Islet of Langerhans (tissue), 1 donor: ENCODE data around the gene ARF1.

Experiments
- FAIRE-seq: peaks from one replicate; lab custom pipeline; 2011; peaks lifted over from hg19 to GRCh38; lab: Jason Lieb, UNC

Gene ARF1

DNA sequence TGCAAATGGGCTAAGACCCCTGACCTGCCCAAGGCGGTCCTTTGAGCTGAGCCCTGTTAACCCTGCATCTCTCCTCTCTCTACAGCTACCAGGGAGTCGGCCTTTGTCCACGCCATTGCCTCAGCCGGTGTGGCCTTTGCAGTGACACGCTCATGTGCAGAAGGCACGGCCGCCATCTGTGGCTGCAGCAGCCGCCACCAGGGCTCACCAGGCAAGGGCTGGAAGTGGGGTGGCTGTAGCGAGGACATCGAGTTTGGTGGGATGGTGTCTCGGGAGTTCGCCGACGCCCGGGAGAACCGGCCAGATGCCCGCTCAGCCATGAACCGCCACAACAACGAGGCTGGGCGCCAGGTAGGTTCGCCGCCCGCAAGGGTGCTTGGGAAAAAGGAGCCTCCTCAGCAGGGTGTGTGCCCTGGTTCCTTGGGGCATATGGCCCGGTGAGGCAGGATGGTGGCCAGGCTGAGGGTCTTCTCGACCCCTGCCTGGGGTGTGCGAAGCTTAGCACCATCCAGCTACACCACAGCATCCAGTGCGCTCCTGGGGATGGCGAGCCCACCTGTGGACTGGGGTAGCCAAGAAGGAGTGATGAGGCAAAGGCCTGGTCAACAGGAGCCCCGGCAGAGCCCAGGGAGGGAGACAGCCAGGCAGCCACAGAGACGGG lies 31.8 kb upstream of the ARF1 start:
- FAIRE-seq = no peak

DNA sequence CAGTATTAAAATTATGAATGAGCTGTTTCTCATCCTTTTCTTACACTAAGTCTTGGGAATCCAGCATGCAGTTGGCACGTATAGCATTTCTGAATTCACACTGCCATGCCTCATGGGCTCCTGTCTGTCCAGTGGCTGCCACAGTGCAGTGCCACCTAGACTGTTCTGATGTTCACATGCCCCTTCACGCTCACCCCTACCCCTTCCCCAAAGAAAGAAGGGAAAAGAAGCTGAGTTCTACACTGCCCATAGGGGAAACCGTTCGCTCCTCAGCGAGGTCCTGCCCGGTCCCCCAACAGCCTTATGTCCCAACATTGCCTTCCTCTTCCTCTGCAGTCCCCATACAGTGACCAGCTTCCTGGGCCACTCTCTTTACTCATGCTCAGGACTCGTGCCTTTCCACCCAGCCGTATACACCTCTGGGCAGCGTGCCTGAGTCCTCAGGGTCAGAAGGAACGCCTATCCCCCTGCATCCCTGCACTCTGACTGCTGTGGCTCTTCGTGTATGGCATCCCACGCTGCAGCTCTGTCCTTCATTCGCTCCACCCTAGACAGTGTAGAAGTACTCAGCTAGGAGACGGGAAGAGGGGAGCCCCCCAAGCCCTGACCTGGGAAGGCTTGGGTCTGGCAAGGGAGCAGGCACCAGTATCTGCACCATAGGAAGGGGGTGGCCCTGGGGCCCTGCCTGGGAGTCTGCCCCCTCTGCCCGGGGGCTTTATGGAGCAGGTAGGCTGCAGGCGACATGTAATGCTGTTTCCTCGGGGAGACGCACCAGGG lies 24.1 kb upstream of the ARF1 start:
- FAIRE-seq = no peak

DNA sequence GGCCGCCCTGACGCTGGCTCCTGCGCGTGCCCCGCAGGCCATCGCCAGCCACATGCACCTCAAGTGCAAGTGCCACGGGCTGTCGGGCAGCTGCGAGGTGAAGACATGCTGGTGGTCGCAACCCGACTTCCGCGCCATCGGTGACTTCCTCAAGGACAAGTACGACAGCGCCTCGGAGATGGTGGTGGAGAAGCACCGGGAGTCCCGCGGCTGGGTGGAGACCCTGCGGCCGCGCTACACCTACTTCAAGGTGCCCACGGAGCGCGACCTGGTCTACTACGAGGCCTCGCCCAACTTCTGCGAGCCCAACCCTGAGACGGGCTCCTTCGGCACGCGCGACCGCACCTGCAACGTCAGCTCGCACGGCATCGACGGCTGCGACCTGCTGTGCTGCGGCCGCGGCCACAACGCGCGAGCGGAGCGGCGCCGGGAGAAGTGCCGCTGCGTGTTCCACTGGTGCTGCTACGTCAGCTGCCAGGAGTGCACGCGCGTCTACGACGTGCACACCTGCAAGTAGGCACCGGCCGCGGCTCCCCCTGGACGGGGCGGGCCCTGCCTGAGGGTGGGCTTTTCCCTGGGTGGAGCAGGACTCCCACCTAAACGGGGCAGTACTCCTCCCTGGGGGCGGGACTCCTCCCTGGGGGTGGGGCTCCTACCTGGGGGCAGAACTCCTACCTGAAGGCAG lies 23.4 kb upstream of the ARF1 start:
- no peak for FAIRE-seq

DNA sequence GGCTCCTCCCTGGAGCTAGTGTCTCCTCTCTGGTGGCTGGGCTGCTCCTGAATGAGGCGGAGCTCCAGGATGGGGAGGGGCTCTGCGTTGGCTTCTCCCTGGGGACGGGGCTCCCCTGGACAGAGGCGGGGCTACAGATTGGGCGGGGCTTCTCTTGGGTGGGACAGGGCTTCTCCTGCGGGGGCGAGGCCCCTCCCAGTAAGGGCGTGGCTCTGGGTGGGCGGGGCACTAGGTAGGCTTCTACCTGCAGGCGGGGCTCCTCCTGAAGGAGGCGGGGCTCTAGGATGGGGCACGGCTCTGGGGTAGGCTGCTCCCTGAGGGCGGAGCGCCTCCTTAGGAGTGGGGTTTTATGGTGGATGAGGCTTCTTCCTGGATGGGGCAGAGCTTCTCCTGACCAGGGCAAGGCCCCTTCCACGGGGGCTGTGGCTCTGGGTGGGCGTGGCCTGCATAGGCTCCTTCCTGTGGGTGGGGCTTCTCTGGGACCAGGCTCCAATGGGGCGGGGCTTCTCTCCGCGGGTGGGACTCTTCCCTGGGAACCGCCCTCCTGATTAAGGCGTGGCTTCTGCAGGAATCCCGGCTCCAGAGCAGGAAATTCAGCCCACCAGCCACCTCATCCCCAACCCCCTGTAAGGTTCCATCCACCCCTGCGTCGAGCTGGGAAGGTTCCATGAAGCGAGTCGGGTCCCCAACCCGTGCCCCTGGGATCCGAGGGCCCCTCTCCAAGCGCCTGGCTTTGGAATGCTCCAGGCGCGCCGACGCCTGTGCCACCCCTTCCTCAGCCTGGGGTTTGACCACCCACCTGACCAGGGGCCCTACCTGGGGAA lies 22.7 kb upstream of the ARF1 start:
- no peak for FAIRE-seq

DNA sequence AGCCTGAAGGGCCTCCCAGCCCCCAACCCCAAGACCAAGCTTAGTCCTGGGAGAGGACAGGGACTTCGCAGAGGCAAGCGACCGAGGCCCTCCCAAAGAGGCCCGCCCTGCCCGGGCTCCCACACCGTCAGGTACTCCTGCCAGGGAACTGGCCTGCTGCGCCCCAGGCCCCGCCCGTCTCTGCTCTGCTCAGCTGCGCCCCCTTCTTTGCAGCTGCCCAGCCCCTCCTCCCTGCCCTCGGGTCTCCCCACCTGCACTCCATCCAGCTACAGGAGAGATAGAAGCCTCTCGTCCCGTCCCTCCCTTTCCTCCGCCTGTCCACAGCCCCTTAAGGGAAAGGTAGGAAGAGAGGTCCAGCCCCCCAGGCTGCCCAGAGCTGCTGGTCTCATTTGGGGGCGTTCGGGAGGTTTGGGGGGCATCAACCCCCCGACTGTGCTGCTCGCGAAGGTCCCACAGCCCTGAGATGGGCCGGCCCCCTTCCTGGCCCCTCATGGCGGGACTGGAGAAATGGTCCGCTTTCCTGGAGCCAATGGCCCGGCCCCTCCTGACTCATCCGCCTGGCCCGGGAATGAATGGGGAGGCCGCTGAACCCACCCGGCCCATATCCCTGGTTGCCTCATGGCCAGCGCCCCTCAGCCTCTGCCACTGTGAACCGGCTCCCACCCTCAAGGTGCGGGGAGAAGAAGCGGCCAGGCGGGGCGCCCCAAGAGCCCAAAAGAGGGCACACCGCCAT lies 21.9 kb upstream of the ARF1 start:
- FAIRE-seq = no peak

DNA sequence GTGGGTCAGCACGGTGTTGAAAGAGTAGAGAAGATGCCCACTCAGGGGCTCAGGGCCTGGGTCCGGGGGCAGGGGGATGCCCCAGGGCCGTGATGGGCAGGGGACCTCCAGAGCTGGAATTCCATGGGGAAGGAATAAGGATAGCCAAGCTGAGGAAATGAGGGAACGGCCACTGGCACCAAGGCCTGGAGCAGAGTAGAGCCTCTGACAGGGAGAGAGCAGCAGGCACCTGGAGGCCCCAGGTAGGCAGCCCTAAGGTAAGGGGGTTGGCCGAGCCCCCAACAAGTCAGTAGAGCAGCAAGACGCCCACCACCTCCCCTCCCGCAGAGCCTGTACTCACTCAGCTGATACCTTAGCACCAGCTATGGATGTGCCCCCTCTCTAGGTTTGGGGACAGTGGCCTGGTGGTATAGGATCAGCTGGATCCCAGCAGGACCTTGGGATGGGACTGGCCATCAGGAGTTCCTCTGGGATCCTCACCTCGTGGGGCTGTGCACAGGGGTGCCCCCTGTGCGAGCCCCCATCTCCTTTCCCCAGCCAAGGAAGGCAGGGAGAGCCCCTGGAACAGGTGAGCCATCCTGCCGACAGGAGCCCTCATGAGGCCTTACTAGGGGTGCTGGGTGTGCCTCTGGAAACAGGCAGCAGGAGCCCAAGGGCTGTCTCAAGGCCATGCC lies 21.0 kb upstream of the ARF1 start:
- FAIRE-seq = no peak

DNA sequence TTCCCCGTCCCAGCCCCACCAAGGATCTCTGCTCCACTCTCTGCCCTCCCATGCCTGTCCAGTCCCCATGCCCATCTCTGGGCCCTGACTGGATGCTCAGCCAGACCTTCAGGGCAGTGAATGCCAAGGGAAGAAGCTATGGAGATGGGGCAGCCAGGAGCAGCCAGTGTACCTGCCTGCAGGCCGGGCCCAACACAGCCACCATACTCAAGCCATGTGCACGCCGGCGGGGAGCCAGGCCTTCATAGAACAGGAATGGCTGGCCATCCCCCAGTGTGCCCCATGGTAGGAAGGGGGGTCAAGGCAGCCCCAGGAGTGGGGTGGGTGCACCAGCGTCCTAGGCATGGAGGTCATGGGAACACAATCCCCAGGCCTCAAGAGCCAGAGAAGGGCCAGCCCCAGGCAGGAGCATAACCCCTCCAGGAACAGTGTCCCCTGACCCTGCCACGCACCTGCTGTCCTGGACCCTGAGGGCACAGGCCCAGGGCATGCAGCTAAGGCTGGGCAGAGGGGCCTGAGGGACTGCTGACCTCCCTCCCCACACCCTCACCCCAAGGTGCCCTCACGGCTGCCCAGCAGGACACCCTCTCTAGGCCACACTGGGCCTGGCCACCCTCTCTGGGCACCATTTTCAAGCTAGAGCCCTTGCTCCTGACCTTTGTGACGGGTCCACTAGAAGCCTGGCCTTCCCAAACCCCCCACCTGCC lies 20.3 kb upstream of the ARF1 start:
- FAIRE-seq = no peak

DNA sequence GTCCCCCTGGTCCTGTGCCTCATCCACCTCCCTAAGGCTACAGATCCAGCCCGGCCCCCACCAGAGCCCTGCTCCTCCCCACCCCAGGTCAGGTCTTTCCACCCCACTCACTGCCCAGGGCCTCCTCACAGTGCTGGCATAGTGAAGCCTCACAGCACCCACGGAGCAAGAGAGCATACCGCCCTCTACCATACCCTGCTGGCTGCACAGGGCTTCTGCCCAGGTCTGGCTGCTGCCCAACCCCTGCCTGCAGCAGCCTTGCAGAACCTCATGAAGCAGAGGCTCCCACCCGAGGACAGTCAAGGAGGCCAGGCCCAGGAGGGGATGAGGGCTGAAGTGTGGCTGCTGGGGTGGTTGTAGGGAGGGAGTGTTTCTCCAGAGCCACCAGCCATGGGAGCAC lies 19.7 kb upstream of the ARF1 start:
- FAIRE-seq = no peak

DNA sequence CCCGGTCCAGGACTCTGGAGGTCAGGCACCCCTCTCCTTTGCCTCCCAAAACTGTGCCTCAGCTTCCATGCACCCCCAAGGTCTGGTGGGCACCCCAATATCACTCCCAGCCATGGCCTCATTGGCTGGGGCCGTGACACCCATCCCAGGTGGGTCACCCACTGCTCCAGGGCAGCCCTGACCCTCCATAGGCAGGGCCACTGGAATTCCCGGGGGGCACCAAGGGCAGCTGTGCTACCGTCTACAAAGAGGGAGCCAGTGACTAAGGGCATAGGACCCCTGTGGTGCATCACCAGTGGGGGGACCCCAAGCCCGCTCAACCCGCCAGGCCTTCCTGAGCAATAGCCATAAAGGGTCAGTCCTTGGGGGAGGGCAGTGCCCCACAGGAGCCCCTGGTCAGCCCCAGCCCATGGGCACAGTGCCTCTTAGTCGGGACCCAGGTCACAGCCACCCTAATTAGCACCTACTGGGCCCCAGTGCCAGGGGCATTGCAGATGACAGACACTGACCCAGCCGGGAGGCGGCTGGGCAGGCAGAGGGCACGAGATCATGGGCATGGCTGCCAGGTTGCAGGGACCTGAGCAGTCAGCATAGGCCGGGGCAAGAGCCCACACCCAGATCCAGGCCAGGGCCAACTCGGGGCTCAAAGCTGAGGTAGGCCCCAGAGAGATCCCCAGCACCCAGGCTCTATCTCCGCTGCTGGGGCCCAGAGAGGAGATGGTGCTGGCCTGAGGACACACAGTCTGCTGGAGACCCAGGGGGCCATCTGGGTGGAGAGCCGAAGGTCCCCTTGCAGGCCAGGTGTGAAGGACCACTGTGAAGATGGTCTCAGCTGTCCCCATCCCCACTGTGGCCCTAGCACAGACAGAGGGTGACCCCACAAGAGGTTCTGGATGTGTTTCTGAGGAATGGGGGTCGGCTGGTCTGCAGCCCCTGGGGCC lies 19.0 kb upstream of the ARF1 start:
- no peak for FAIRE-seq

DNA sequence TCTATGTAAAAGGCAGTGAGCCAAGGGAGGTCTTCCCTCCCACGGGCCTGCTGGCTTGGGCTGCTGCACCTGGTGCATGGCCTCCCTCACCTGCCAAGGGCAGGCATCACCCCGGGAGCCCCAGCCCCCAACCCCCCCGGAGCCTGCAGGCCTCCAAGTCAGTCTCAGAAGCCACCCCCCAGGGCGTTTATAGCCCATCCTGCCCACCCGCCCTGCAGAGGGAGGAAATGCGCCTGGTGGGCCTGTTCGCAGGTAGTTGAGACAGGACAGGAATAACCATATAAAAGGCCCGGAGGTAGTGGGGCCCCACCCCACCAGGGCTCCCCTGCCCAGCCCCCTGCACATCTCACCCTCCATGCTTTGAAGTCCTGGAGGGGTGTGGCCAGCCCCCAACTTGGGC lies 18.2 kb upstream of the ARF1 start:
- FAIRE-seq = no peak

DNA sequence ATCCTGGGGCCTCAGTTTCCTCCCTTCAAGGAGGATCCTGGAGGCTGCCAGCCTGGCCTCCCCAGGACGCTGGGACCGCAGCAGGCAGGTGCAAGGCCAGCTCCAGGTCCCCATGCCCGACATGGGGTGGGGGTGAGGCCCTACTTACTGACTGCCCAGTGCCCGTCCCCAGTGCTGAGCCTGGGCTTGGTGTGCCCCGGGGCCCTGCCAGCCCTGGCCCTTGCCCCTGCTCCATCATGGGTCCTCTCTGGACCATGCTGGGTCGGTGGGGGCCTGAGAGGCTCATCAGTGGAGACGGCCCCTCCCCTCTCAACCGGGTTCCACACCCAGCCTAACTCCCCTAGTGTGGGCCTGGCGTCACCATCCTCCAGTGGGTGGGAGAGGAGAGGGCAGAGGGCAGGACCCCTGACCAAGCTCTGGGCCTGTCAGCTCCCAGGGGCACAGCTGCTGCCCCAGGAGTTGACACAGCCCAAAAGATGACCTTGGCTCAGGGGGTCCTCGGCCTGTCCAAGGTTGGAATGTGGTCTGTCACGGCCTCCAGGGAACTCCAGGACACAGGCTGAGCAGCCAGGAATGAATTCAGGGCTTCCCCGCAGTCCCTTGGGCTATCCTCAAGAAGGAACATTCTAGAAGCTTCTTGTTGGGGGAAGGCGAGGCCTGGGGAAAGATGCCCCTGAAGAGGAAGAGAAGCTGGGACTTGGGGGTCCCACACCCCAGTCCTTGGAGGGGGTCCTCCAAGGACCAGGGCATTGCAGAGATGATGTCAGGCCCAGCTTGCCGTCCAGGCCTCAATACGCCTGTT lies 17.6 kb upstream of the ARF1 start:
- FAIRE-seq = no peak

DNA sequence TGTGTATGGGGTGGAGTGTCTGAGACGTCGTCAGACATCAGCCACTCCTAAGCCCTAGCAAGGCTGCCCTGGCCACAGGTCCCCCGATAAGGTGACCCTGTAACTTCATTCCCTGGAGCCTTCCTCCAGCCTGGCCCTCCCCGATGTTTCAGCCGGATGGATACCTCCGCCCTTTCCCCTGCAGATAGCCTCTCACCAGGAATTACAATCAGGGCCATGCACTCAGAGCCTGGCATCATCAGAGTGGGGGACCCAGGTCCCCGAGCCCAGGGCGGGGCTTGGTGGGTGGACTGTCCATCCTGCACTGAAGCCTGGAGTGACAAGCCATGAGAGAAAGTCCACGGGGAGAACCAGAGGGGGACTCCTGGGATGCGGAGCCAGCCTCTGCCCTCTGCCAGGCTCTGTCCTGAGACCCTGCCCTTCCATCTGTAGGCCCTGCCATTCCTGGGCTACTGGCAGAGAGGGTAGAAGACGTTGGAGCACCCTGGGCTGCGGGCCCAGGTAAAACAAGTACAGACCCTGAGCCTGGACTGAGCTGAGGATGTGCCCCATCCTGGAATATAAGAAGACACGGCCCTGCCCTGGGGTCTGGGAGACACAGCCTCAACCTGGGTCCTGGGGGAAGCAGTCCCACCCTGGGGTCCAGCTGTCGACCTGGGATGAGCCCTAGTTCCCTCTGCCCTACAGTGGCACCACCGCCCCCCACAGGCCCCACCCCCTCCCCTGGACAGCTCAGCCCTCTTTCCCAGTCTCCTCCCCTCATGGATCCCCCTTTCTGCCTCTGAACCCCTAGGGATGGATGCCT lies 16.8 kb upstream of the ARF1 start:
- FAIRE-seq = no peak

DNA sequence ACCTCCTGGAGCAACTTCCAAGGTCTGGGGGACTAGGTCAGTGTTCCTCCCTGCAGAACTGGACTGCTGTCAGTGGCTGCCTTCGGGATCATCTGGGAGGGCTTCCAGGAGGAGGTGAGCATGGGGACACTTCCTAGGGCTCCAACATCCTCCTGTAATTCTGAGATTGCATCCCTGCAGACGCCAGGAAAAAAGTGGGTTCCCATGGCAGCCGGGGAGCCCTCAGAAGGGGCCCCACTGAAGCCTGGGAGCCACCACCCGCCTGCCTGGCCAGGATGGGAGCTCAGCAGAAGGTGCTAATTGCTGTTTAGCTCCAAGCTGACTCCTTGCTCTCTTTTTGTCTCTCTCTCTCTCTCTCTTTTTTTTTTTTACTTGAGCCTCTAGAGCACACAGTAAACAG lies 16.1 kb upstream of the ARF1 start:
- no peak for FAIRE-seq

DNA sequence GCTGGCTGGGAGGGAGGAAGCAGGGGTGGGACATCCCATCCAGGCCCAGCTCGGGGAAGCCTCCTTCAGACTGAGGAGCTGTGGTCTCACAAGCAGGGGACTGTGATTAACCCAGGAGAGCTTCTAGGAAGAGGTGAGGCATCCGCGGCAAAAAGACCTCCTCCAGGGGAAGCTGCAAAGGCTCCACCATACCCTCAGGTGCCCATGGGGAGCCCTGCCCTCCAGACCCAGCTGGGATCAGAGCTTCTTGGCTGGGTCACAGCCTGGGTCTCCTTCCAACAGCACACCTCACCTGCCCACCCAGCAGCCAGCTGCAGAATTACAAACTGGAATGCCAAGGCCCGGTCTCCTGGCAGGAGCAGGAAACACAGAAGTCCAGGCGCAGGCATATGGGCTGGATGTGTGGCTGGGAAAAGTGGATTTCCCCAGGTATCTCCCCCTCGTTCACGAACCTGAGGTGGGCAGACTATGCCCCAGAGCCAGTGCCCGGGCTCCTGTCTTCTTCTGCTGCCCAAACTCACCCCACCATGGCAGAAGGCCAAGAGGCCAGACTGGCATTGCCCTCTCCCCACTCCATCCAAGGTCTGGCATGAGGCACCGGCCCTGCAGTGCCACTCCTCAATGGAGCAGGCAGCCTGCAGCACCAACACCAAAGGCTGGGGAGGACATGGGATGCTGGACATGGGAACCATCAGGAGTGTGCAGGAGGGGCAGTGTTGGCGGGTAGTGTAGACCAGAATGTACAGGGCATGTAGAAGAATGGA lies 15.4 kb upstream of the ARF1 start:
- FAIRE-seq = no peak

DNA sequence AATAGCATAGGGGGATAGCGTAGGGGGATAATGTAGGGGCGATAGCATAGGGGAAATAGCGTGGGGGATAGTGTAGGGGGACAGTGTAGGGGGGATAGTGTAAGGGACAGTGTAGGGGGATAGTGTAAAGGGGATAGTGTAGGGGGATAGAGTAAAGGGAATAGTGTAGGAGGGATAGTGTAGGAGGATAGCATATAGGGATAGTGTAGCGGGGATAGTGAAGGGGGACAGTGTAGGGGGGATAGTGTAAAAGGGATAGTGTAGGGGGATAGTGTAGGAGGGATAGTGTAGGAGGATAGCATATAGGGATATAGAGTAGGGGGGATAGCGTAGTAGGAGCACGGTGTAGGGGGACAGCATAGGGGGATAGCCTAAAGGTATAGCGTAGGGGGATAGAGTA lies 14.1 kb upstream of the ARF1 start:
- FAIRE-seq = no peak

DNA sequence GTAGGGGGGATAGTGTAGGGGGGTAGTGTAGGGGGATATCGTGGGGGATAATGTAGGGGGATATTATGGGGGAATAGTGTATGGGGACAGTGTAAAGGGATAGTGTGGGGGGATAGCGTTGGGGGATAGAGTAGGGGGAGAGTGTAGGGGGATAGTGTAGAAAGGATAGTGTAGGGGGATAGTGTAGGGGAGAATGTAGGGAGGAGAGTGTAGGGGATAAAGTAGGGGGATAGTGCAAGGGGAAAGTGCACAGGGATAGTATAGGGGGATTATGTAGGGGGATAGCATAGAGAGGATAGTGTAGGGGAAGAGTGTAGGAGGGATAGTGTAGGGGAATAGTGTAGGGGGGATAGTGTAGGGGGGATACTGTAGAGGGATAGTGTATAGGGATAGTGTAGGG lies 12.3 kb upstream of the ARF1 start:
- FAIRE-seq = no peak

DNA sequence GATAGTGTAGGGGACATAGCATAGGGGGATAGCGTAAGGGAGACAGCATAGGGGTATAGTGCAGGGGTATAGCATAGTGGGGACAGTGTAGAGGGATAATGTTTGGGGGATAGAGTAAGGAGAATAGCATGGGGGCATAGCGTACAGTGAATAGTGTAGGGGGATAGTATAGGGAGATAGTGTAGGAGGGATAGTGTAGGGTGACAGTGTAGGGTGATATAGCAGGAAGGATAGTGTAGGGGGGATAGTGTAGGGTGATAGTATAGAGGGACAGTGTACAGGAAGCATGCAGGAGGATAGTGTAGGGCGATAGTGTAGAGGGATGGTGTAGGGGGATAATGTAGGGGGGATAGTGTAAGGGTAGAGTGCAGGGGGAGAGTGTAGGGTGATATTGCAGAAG lies 11.7 kb upstream of the ARF1 start:
- FAIRE-seq = no peak
